GM13976 (cell line): ENCODE results near the gene PRRC2C.
"Not testable (repeated sequence)": the region's sequence is repeated elsewhere in the genome, so short reads cannot be mapped to it uniquely, and the experiment has no call there.

Source experiments
- DNase-seq: peaks from one replicate; pipeline ENCODE4 v3.0.0; 2012; ENCODE audit warnings: low spot score
- in situ Hi-C: fragments of 300-500 bp; cut with MboI; formaldehyde crosslinking; loops from one replicate; pipeline ENCODE4 v1.12.0; 2022; ENCODE audit warnings: low sequenced_read_pairs, mixed read lengths, inconsistent platforms; ENCODE audit not compliant: unreplicated experiment
- TF ChIP-seq, protein P1 (sequence below): IDR thresholded peaks from 2 replicates; pipeline ENCODE4 v1.5.1; 2012; ENCODE audit warnings: borderline replicate concordance, mild to moderate bottlenecking; ENCODE audit not compliant: insufficient read depth; ENCODE audit errors: extremely low read depth, missing control alignments, control extremely low read depth

PRRC2C gene

DNA sequence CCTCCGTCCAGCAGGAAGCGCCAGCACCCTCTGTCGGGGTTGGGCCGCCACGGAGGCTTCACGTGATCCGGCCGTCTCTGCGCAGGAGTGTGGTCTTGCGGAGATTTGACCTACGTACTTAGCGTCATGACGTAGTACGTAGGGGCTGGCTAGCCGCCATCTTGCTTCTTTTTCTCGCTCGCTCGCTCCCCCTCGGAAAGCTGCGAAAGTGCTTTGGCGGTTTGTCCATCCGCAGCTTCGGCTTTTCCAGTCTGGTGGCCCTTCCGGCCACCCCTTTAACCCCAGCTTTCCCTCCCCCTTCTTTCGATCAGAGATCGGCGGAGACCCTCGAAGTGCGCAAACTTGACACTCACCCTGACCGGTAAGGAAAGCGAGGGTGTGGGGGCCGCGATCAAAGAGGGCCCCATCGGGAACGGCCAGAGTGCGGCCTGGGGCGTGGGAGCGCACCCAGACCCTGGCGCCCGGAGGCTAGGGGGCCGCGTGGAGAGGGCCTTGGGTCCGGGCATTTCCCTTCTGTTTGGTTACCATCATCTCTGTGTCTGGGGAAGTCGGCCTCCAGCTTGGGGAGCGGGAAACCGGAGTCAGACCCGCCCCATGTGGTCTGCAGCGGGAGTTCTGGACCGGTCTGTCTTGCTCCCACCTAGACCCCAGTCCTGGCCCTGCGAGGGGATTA lies at the start of gene PRRC2C:
PRRC2C (plus strand) TSS at position 156 of the 673 bp plus-strand sequence. CDS start 26,559 bp downstream, outside the sequence.
- TF ChIP-seq, protein P1, sequence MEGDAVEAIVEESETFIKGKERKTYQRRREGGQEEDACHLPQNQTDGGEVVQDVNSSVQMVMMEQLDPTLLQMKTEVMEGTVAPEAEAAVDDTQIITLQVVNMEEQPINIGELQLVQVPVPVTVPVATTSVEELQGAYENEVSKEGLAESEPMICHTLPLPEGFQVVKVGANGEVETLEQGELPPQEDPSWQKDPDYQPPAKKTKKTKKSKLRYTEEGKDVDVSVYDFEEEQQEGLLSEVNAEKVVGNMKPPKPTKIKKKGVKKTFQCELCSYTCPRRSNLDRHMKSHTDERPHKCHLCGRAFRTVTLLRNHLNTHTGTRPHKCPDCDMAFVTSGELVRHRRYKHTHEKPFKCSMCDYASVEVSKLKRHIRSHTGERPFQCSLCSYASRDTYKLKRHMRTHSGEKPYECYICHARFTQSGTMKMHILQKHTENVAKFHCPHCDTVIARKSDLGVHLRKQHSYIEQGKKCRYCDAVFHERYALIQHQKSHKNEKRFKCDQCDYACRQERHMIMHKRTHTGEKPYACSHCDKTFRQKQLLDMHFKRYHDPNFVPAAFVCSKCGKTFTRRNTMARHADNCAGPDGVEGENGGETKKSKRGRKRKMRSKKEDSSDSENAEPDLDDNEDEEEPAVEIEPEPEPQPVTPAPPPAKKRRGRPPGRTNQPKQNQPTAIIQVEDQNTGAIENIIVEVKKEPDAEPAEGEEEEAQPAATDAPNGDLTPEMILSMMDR: peak; percentile 84
- peak; percentile 90 for DNase-seq
- in situ Hi-C loops: no loop called here

DNA sequence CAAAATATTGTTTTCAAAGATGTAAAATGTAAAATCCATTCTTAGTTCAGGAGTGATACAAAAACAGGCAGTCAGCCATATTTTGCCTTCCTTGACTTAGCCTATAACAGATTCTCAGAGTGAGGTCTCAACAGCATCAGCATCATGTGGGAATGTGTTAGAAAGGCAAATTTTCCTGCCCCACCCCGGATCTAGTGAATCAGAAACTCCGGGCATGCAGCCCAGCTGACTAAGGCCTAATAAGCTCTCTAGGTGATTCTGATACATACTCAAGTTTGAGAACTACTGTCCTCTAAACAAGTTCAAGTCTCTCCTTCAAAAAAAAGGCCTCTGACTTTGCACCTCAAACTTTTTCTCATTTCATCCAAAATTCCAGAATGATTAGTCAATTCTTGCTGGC lies 46.9 kb upstream of the PRRC2C start:
- TF ChIP-seq, protein P1: no peak
- in situ Hi-C loops: no loop called here
- DNase-seq: no peak

DNA sequence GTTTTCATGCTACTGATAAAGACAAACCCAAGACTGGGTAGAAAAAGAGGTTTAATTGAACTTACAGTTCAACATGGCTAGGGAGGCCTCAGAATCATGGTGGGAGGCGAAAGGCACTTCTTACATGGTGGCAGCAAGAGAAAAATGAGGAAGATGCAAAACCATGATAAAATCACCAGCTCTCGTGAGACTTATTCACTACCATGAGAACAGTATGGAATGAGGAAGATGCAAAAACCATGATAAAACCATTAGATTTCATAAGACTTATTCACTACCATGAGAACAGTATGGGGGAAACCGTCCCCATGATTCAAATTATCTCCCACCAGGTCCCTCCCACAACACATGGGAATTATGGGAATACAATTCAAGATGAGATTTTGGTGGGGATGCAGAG lies 45.1 kb upstream of the PRRC2C start:
- DNase-seq, in situ Hi-C loops: not testable (repeated sequence)

DNA sequence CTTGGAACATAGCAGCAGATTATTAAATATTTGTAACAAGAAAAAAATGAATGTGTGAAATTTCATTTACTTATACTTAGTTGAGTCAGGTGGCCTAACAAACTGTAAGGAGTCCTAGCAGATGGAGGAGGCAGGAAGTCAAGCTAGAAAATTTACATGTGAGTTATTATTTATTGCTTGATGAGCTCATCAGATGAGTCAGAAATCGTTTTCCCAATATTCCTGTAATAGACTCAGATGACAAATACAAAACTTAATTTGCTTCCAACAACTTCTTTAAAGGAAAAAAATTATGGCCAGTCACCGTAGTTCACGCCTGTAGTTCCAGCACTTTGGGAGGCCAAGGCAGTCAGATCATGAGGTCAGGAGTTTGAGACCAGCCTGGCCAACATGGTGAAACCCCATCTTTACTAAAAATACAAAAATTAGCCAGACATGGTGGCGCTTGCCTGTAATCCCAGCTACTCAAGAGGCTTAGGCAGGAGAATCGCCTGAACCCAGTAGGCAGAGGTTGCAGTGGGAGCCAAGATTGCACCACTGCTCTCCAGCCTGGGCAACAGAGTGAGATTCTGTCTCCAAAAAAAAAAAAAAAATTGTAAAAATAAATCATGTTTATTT lies 43.9 kb upstream of the PRRC2C start:
- DNase-seq, in situ Hi-C loops: not testable (repeated sequence)

DNA sequence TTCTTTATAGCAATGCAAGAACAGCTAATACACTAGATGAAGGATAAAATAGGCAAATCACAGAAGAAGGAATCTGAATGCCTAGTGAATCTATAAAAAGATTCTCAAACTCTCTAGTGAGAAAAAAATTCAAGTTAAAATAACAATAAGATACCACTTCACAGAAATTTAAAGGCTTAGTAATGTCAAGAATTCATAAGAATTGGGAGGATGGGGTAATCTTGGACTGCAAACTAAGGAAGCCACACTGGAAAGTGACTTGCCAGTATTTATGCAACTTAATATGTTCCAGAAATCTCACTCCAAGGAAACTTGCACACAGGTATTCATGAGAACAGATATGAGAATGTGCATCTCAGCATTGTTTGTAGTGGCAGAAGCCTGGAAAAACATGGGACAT lies 38.9 kb upstream of the PRRC2C start:
- TF ChIP-seq, protein P1: no peak
- in situ Hi-C loops: no loop called here

DNA sequence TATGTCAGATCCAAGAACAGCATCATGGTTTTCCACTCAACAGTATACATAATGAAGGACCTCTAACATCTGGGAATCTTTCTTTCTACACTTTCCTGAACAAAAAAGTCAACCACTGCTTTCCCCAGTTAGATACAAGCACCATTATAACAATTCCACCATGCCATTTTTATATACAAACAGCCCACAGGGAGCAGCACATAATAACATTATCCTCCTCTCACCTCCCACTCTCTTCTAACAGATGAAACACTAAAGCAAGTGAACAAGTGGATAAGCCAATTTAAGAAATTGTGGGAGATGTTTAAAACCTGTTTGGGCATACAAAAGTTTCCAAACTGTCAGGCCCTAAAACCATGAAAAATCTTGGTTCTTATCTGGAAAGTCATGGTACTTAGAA lies 29.4 kb upstream of the PRRC2C start:
- TF ChIP-seq, protein P1: no peak
- DNase-seq: no peak
- in situ Hi-C loops: no loop called here

More for the DNA sequence above, 38.9 kb upstream of the PRRC2C start:
- DNase-seq: no peak

DNA sequence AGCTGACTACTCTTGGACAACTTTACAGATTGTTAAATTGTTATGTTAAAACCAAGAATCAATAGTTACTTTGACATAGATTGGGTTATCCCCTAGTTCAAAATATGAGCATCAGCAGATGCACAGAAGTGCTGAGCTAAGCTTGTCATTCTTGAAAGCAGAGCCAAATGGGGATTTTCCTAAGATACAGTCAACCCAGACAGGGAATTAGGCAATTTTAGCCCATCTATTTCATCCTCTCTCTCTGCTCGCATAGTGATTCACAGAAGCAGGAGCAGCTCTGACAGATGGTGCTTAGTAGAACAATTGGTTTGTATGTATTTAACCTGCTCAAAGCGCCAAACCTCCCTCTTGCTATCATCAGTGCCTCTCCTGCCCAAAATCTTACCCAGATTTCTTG lies 27.9 kb upstream of the PRRC2C start:
- TF ChIP-seq, protein P1: no peak
- in situ Hi-C loops: no loop called here
- DNase-seq: no peak
